ENCODE data around the gene ODAM.
"Not testable (repeated sequence)": the region's sequence is repeated elsewhere in the genome, so short reads cannot be mapped to it uniquely, and the experiment has no call there.

Gene ODAM

DNA sequence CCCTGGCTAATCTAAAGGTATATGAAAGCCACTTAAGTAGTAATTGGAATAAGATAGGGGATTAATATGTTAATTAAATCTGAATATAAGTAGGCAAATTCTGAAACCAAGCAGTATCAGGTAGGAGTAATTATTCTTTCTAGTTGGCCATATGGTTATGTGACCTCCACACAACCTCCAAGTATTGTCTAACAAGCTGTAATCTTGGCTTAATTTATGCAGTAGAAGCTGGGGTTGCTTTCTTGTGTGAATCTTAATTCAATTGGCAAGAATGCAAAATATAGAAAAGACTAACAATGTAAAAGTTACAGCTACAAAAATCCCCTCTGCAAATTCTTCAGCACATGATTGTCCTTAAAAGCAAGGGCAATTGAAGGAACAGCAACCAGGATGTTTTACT, 20.6 kb downstream of the ODAM start:
- not testable (repeated sequence) for H3K4me3 ChIP-seq (ENCODE audit: low read length); DNase-seq (ENCODE audit: low read depth, low spot score)

DNA sequence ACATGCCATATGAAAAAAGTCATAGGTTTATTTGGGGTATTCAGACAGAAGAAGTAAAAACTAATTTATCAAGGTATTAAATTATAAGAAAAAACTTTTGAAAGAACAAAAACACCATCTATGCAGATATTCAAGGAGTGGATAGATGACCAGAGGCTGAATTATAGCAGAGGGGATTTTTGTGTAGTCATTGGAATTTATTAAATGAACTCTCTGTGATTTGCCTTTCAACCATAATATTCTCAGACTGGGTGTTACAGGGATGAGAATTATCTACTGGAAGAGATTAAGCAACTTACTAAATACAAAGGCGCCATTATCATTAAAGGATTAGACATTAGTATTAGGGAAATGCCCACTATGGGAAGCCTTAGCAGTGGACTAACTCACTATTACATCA, 21.0 kb downstream of the ODAM start:
- not testable (repeated sequence) for DNase-seq (ENCODE audit: low read depth, low spot score); H3K4me3 ChIP-seq (ENCODE audit: low read length)

DNA sequence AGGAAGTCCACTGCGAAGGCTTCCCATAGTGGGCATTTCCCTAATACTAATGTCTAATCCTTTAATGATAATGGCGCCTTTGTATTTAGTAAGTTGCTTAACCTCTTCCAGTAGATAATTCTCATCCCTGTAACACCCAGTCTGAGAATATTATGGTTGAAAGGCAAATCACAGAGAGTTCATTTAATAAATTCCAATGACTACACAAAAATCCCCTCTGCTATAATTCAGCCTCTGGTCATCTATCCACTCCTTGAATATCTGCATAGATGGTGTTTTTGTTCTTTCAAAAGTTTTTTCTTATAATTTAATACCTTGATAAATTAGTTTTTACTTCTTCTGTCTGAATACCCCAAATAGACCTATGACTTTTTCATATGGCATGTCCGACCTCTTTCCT, 25.9 kb downstream of the ODAM start:
- H3K4me3 ChIP-seq (ENCODE audit: low read length); DNase-seq (ENCODE audit: low read depth, low spot score): not testable (repeated sequence)

DNA sequence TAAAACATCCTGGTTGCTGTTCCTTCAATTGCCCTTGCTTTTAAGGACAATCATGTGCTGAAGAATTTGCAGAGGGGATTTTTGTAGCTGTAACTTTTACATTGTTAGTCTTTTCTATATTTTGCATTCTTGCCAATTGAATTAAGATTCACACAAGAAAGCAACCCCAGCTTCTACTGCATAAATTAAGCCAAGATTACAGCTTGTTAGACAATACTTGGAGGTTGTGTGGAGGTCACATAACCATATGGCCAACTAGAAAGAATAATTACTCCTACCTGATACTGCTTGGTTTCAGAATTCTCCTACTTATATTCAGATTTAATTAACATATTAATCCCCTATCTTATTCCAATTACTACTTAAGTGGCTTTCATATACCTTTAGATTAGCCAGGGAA, 26.3 kb downstream of the ODAM start:
- not testable (repeated sequence) for H3K4me3 ChIP-seq (ENCODE audit: low read length); DNase-seq (ENCODE audit: low read depth, low spot score)

DNA sequence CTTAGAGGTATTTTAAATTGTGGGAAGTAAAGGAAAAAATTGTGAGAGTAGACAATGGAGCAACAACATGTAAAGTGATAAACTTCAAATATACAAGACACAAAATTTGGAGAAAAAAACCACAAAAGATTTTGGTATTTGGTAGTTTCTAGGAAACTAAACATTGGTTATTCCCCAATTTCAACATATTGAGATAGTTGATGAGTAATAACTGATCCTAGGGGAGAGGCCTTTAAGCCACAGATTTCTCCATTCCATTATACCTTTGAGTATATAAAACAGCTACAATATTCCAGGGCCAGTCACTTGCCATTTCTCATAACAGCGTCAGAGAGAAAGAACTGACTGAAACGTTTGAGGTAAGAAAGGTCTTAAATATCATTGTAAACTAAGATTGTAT, 30.3 kb downstream of the ODAM start, which contains the start of gene FDCSP:
Gene FDCSP, plus strand, starts transcription at position 301 of the 400 bp plus-strand sequence. CDS start 5,071 bp downstream, outside the sequence.
- no peak within 1 kb of the TSS for H3K4me3 ChIP-seq (ENCODE audit: low read length)
- DNase-seq (ENCODE audit: low read depth, low spot score), result no peak

DNA sequence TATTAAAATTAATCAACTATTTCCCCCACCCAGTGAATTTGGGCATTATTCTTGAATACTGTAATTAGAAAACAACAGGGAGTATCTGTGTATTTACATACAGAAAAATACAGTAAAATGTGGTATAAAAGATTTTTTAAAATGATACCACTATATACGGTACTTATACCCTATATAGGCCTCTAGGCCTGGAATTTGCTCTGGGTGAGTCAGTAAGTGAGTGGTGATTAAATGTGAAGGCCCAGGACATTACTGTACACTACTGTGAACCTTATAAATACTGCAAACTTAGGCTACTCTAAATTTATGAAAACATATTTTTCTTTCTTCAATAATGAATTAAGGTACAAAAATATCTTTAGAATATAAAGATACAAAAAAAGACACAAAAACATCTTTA, 40.6 kb downstream of the ODAM start:
- no peak for DNase-seq (ENCODE audit: low read depth, low spot score)
- no peak overlapping the region for H3K4me3 ChIP-seq (ENCODE audit: low read length)

DNA sequence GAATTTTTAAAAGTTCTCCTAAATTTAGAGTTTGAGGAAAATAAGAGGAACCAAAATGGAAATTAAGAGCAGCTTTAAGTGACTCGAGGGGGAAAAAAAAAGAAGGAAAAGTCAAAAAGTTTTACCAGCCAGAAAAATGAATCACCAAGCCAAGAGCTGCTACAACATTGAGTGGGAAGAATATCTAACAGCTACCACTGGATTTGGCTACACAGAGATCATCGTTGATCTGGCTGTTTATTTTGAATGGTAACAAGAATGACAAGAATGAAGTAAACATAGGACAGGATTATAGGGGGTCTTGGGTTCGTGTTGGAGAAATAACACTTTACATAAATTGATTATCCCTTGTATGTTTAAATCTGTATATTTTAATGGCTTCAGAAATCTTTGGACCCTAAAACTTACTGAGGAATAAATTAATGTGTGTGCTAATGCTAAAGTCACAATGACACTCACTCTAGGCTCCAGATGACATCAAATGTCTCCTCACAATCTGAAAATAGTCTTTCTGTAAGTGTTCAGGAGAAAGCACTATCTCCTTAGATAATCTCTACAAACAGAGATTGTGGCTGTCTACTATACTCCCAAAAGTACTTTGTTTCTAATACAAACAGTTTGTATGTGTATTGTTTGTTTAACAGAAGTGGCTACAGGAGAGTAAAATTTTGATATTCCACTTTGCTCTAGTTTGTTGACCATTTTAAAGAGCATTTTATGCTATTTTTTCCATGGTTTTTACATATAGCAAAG, 43.8 kb downstream of the ODAM start:
- no peak overlapping the region for H3K4me3 ChIP-seq (ENCODE audit: low read length)
- no peak for DNase-seq (ENCODE audit: low read depth, low spot score)

DNA sequence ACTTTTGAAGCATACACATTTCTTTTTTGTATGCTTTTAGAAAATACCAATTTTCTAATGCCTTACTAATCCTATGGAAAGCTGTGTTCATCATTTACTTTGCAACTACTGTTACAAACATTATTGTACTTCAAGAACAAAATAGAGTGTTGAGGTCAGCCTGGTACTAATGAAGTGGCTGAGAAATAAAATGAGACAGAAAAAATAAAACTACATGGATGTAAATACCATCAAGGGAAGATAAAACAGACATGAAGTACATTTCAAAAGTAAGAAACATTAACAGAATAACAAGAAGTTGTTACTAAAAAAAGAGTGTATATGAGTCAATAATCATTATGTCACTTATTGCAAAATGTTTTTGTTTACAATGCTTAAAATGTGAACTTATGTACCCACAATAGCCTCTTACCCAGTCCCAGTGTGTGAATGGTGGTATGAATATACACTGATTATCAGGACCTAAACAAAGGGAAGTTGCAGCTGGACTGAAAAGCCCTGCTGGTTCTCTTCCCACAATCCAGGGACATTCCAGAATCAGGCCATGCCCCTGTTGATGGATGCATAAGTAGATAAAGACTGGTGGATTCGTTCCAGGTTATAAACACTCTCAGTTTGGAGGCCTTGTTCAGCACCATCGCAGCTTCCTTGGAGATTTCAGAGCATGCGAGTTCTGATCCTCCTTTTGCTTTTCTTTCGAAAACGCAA, 44.5 kb downstream of the ODAM start:
- no peak overlapping the region for H3K4me3 ChIP-seq (ENCODE audit: low read length)
- DNase-seq (ENCODE audit: low read depth, low spot score), result no peak

DNA sequence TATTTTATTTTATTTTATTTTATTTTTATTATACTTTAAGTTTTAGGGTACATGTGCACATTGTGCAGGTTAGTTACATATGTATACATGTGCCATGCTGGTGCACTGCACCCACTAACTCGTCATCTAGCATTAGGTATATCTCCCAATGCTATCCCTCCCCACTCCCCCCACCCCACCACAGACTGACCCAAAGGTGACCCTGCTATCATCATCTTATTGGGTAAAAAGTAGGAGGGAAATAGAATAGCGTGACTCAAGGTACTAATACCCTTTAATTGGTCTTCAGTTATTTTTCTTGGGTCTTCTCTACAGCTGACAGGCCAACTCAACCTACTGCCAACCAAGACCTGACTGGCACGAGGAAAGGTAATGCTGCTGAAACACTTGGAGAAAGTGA, 46.8 kb downstream of the ODAM start, which contains the start of gene CSN3:
Gene CSN3, plus strand, starts transcription at position 301 of the 400 bp plus-strand sequence. CDS start 2,223 bp downstream, outside the sequence.
- not testable (repeated sequence) for DNase-seq (ENCODE audit: low read depth, low spot score); H3K4me3 ChIP-seq (ENCODE audit: low read length)

DNA sequence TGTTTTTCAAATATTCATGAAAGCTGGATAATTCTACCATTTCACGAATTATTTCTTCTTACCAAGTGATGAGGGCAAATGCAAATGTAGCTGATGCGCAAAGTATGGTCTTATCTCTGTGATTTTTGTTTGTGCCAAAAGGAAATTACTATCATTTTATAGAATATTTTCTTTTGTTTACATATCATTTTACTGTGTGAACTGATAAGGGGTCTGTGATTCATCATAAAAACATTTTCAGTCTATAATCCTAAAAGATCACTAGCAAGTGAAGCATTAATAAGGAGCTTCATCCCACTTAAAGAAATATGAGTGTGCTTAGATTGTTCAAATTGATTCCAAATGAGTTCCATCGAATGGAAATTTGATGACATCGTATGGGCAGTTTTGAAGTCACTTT, 47.6 kb downstream of the ODAM start:
- no peak for DNase-seq (ENCODE audit: low read depth, low spot score)

DNA sequence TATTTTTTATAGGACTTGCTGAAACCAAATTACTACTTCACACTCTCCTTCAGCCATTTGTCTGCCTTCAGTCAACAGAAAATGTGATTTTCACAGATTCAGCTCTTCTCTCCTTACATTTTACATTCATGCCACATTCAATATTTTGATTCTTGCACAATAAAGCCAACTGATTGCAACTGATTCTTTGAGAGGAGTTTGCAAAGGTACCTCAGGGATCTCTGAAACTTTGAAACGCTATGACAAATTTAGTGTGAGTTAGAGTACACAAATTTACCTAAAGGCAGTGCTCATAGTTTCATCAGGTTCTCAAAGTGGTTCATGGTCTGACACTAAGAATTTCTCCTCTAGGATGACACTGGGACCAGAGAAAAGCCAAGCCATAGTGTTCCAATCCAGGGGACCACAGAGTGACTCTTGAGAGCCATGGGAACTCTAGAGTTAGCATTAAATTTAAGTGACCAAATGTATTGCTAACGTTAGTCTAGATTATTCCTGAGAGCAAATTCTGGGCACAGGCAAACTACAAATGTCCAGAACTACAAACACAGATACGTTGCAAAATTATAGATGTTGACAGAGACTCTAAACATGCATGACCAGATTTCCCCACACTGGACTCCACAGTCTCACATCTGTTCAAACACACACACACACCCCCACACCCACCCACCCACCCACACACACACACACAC, 55.9 kb downstream of the ODAM start:
- DNase-seq (ENCODE audit: low read depth, low spot score), result no peak
- no peak overlapping the region for H3K4me3 ChIP-seq (ENCODE audit: low read length)

More for the DNA sequence above, 47.6 kb downstream of the ODAM start:
- H3K4me3 ChIP-seq (ENCODE audit: low read length), result no peak overlapping the region

DNA sequence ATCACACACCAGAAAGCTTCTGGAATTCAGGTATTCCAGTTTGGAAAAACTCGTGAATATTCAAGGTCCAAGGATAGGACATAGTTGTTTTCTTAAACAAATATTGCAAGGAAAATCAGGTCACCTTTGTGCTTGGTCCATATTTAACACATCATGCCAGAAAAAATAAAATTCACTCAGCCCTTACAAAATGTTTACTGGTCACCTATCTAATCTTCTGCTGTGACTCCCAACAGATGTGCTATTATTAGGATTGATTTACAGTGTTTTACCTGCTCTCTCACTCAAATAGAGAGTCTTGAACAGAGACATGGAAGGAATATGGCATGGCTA, 56.4 kb downstream of the ODAM start:
- H3K4me3 ChIP-seq (ENCODE audit: low read length), result no peak overlapping the region
- DNase-seq (ENCODE audit: low read depth, low spot score), result no peak
